Activated CD4-positive, CD25-positive, alpha-beta regulatory T cell treated with anti-CD3 and anti-CD28 coated beads, Interleukin-2, amount 50 U/mL, for 16 hours (primary cell): Measurements from ENCODE around the gene SDF4.
"Not testable (repeated sequence)": the region's sequence is repeated elsewhere in the genome, so short reads cannot be mapped to it uniquely, and the experiment has no call there.

ENCODE experiments used
- DNase-seq: peaks from one replicate; pipeline ENCODE4 v3.0.0-alpha.2; 2020; ENCODE audit warnings: low read depth, low spot score

Gene SDF4

DNA sequence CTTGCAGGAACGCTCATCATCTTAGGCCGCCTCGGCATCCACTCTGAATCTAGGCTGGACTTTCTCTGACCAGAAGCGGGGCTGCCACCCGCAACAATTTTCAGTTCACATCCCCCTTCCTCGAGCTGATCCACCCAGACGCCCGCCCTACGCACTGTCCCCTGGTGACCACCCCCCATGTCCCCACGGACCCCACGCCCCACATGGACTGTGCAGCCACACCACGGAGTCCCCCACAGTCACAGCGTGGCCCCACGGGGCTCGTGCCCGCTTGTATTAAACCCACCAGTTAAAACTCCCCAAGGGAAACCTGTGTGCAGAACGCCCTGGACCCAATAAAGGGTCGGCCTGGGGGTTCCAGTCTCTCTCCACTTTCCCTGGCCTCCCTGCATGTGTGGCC is 27.7 kb upstream of the SDF4 start:
- DNase-seq: no peak

DNA sequence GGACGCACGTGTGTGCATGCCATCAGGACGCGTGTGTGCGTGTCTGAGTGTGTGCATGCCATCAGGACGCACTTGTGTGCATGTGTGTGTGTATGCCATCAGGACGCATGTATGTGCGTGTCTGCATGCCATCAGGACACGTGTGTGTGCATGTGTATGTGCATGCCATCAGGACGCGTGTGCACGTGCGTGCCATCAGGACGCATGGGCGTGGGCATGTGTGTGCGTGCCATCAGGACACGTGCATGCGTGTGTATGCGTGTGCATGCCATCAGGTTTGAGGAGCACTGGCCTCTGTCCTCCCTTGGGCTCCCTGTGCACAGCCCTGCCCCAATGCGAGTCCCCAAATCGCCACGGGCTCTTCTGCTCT is 27.3 kb upstream of the SDF4 start:
- DNase-seq: no peak

GRCh38 chr1:1256956-1257871 is 25.4 kb upstream of the SDF4 start:
- no peak for DNase-seq

DNA sequence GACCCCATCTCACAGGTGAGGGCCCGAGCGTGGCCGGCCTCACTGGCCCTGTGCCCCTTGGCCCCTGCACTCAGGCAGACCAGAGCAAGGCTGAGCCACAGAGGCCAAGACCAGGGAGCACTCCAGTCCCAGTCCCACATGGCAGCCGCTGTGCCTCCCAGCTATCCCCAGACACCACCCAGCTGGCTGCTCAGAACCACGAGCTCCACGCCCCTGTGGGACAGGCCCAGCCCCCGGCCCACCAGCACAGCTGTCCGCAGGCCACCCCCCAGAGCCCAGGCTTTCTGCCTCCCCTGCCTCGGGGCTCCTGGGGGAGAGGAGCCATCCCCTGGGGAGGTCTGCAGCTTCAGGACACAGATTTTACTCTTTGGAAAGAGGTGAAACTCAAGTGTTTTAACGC is 23.8 kb upstream of the SDF4 start:
- DNase-seq: no peak

GRCh38 chr1:1255078-1255477 is 23.3 kb upstream of the SDF4 start:
- DNase-seq: no peak

GRCh38 chr1:1254667-1254998 is 22.8 kb upstream of the SDF4 start:
- DNase-seq: no peak

DNA sequence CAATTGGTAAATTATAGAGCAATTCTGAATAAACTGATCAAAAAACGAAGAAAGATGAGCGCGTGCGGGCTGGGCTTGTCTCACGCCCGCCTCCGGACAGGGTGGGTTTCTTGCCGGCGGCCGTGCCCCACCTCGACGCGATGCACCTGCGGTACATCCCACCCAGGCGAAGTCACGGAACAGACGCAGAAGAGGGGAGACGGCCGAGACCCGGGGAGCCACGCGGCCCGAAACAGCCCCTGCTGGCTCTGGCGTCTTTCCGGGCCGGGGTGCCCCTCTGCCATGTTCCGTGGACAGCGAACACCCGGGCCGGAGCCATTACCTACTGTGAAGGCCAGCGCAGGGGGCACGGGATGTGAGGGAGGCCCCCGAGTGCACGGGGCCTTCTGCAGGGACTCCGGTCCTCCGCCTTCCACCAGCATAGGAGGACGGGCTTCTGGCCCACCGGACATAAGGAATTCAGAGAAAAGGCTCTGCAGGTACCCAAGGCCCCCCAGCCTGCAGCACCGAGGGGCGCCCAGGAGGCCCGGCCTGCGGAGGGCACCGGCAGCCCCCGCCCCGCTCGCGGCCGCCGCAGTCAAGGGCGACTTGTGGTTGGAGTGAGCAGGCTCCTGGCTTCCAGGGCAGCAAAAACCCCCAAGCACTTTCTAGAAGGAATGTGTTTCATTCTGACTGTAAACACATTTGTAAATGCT is 22.3 kb upstream of the SDF4 start:
- DNase-seq: no peak

DNA sequence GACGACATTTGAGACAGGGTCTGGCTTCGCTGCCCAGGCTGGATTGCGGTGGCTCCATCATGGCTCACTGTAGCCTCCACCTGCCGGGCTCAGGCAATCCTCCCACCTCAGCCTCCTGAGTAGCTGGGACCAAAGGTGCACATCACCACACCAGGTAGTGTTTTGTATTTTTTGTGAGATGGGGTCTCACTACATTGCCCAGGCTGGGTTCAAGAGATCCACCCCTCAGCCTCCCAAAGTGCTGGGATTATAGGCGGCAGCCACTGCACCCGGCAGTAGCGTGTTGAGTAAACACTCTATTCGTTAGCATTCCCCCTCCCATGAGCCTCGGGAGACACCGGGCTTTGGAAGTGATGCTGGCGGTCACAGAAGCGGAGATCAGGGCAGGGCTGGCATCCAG is 21.5 kb upstream of the SDF4 start:
- no peak for DNase-seq

GRCh38 chr1:1250786-1251284 is 19.0 kb upstream of the SDF4 start:
- peak; percentile 36 for DNase-seq

GRCh38 chr1:1248009-1248913 is 16.5 kb upstream of the SDF4 start:
- DNase-seq: not testable (repeated sequence)

GRCh38 chr1:1247341-1247913 is 15.6 kb upstream of the SDF4 start:
- DNase-seq: no peak

- no peak for DNase-seq
Observed at GRCh38 chr1:1246577-1247340, 15.0 kb upstream of the SDF4 start, which contains the start of gene C1QTNF12. Gene C1QTNF12, minus strand, starts transcription at chr1:1246722. Its CDS starts 32 bp downstream, at chr1:1246690.

DNA sequence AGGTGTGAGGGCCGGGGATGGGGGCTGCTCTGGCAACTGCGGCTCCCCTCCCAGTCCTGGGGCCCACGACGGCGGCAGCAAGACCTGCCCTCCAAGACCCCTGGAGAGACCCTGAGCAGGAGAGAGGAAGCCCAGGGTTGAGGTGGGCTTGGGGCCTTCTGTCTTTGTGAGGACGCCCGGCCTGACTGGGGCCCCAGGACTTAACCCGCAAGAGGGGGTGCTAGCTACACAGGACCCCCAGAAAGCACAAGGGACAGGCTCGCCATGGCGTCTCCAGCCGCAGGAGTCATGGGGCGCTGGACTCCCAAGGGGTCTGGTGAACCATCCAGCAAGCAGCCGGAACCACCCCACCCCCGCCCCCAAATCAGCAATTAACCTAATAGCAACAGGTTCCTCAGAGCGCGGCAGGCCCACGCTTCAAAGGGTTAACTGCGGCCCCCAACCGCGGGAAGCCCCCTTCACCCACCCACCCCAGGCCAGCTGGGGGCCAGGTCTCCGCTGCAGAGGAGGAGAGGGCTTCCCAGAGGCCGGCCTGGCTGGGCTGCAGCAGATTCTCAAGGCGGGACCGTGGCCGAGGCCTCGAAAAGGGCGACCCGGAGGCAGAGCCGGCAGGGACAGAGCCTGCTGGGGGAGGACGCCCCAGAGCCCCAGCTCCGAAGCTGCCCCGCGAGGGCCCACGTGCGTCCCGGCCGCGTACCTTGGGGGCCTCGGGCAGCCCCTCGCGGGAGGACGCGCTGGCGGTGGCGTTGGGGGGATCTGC is 14.2 kb upstream of the SDF4 start:
- DNase-seq: no peak

DNA sequence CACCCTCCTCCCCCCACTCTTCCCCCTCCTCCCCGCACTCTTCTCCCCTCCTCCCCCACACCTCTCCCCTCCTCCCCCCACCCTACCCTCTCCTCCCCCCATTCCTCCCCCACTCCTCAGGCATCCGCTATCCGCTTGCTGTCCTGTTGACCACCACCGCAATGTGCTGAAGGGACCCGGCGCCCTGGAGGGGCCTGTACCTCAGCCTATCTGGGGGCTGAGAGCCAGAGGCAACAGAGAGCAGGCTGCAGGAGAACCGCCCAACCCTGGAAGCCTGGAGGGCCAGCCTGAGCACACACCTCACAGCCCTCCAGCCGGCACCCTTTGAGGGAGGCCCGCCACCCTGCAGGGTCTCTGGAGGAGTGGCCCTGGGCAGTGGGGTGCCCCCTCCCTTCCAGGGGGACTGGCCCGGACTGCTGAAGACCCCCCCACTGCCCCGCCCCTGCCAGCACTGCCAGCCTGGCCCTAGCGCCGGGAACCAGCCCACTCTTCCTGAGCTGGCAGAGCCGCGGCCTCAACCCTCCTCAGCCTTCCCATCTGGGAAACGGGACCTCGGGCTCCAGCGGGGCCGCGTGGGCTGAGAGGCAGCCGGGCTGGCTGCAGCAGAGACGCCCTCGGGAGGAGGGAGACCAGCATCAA is 13.5 kb upstream of the SDF4 start:
- DNase-seq: no peak

GRCh38 chr1:1244192-1244811 is 12.5 kb upstream of the SDF4 start:
- DNase-seq: no peak

DNA sequence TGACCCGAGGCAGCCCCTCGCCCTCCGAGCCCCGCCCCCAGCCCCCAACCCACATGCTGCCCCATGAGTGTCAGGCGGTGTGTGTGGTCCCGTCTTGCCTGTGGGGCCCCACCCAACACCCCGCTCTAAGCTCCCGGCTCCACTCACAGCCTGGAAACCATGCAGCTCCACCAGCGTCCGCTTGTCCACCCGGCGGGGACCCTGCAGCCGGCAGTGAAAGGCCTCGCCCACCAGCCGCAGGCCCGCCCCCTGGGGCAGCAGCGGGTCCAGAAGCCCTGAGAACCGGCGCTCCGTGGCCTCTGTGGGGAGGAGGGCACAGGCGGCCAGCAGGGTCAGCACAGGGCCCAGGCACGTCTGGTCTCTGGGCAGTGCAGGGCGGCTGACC is 12.0 kb upstream of the SDF4 start:
- DNase-seq: no peak

GRCh38 chr1:1243266-1243660 is 11.5 kb upstream of the SDF4 start:
- DNase-seq: no peak

- no peak for DNase-seq
Observed at GRCh38 chr1:1242461-1243265, 10.9 kb upstream of the SDF4 start.
